ENCODE measurements around the gene ALPG.

DNA sequence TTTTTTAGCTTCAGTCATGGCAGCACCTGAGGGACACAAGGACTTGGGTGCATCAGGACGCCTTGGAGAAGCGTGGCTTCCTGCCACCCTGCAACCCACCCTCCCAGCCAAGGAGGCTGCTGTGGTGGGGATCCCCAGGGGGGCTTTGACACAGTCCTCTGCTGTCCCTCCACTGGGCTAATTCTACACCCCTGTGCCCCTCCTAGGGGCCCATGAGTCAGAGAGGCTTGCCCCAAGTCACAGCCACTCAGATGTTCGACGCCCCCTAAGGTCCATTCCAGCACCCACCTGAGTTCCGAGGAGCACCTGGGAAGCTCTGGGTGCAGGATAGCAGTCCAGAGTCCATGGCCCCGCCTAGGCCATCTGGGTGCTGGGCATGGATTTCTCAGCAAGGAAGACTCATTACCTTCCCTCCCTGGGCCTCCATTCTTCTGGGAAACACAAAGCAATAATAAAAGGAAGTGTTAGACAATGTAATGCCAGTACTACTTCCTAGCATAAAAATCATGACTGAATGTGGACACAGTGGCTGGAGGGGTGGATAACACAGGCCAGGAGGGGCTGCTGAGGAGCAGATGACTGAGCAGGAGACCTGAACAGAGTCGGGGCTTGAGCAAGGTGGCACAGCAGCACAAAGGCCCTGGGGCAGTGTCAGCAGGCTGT is 3.7 kb downstream of the ALPG start:
- TF ChIP-seq, protein P1, sequence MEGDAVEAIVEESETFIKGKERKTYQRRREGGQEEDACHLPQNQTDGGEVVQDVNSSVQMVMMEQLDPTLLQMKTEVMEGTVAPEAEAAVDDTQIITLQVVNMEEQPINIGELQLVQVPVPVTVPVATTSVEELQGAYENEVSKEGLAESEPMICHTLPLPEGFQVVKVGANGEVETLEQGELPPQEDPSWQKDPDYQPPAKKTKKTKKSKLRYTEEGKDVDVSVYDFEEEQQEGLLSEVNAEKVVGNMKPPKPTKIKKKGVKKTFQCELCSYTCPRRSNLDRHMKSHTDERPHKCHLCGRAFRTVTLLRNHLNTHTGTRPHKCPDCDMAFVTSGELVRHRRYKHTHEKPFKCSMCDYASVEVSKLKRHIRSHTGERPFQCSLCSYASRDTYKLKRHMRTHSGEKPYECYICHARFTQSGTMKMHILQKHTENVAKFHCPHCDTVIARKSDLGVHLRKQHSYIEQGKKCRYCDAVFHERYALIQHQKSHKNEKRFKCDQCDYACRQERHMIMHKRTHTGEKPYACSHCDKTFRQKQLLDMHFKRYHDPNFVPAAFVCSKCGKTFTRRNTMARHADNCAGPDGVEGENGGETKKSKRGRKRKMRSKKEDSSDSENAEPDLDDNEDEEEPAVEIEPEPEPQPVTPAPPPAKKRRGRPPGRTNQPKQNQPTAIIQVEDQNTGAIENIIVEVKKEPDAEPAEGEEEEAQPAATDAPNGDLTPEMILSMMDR (IDR thresholded peaks at IDR 0.05), result no peak
- TF ChIP-seq EZH2 (IDR thresholded peaks at IDR 0.05), result no peak
